ENCODE results near the gene HSPA12A.

GRCh38 chr10:116716381-116716780, 26.0 kb downstream of the HSPA12A start:
- TF ChIP-seq CTCF (IDR thresholded peaks at IDR 0.05; ENCODE audit: insufficient read depth, low read depth, low read length), result no peak
- no peak for TF ChIP-seq EZH2 (IDR thresholded peaks at IDR 0.05; ENCODE audit: insufficient read depth, low read length)
